Measurements from ENCODE around the gene PLEKHN1.
A peak's percentile ranks its signal among the peaks of the same experiment; 100 is the strongest.
"Not testable (repeated sequence)": the region's sequence is repeated elsewhere in the genome, so short reads cannot be mapped to it uniquely, and the experiment has no call there.

Gene PLEKHN1

GRCh38 chr1:1006305-1007159 lies 40.2 kb downstream of the PLEKHN1 start:
- Histone ChIP-seq H3K27me3 (ENCODE audit: low read length) (no peaks in the 10 kb centered on the region), H3K79me2 (ENCODE audit: insufficient read depth, low read length) (no peaks in the 10 kb centered on the region), H2AFZ (ENCODE audit: low read depth, low read length, severe bottlenecking) (no peak overlapping the region), H3K4me2 (ENCODE audit: low read depth, low read length, poor library complexity, severe bottlenecking) (no peak overlapping the region), H3F3A (ENCODE audit: insufficient read depth) (no peaks in the 10 kb centered on the region), H4K20me1 (ENCODE audit: low read depth, low read length) (no peaks in the 10 kb centered on the region), H3K9me2 (replicated peaks; ENCODE audit: insufficient read depth, low read length) (no peaks in the 10 kb centered on the region), H3K36me3 (ENCODE audit: low read length) (no peaks in the 10 kb centered on the region), H3K9ac (ENCODE audit: low read length) (no peak overlapping the region), H3K9me3 (ENCODE audit: insufficient read depth, low read length) (no peaks in the 10 kb centered on the region), H3K27ac (ENCODE audit: low read depth, low read length) (no peak overlapping the region), H3K4me3 (ENCODE audit: insufficient read depth, low read length, poor library complexity, severe bottlenecking) (no peak overlapping the region)
- no peak for TF ChIP-seq CTCF (IDR thresholded peaks at IDR 0.05; ENCODE audit: insufficient read depth, low read length, poor library complexity, severe bottlenecking)
- TF ChIP-seq EZH2phosphoT487 (conservative IDR thresholded peaks at IDR 0.05; ENCODE audit: low read length): no peak

DNA sequence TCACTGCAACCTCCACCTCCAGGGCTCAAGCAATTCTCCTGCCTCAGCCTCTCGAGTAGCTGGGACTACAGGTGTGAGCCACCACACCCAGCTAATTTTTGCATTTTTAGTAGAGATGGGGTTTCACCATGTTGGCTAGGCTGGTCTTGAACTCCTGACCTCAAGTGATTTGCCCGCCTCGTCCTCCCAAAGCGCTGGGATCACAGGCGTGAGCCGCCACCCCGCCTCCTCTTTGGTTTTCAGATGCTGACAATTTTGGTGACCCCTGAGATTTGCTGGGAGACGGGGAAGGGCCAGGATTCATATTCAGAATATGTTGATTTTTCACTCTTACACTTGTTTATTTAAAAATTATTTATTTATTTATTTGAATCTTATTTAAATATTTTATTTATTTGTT lies 43.8 kb downstream of the PLEKHN1 start:
- H3K9me2 ChIP-seq (replicated peaks; ENCODE audit: insufficient read depth, low read length); H3K27me3 ChIP-seq (ENCODE audit: low read length); H3K9me3 ChIP-seq (ENCODE audit: insufficient read depth, low read length); H2AFZ ChIP-seq (ENCODE audit: low read depth, low read length, severe bottlenecking); H3F3A ChIP-seq (ENCODE audit: insufficient read depth); H3K4me3 ChIP-seq (ENCODE audit: insufficient read depth, low read length, poor library complexity, severe bottlenecking); H3K9ac ChIP-seq (ENCODE audit: low read length); H4K20me1 ChIP-seq (ENCODE audit: low read depth, low read length); H3K27ac ChIP-seq (ENCODE audit: low read depth, low read length); H3K79me2 ChIP-seq (ENCODE audit: insufficient read depth, low read length); H3K36me3 ChIP-seq (ENCODE audit: low read length); H3K4me2 ChIP-seq (ENCODE audit: low read depth, low read length, poor library complexity, severe bottlenecking): not testable (repeated sequence)

GRCh38 chr1:1011396-1011949 lies 45.2 kb downstream of the PLEKHN1 start:
- H2AFZ ChIP-seq (ENCODE audit: low read depth, low read length, severe bottlenecking): no peak overlapping the region
- TF ChIP-seq EZH2phosphoT487 (conservative IDR thresholded peaks at IDR 0.05; ENCODE audit: low read length): no peak
- no peak for TF ChIP-seq CTCF (IDR thresholded peaks at IDR 0.05; ENCODE audit: insufficient read depth, low read length, poor library complexity, severe bottlenecking)
- H3F3A ChIP-seq (ENCODE audit: insufficient read depth): no peaks in the 10 kb centered on the region
- no peak overlapping the region for H3K4me2 ChIP-seq (ENCODE audit: low read depth, low read length, poor library complexity, severe bottlenecking)
- H3K9me3 ChIP-seq (ENCODE audit: insufficient read depth, low read length): no peaks in the 10 kb centered on the region
- H3K36me3 ChIP-seq (ENCODE audit: low read length): no peaks in the 10 kb centered on the region
- H3K4me3 ChIP-seq (ENCODE audit: insufficient read depth, low read length, poor library complexity, severe bottlenecking): no peak overlapping the region
- no peak overlapping the region for H3K9ac ChIP-seq (ENCODE audit: low read length)
- H3K9me2 ChIP-seq (replicated peaks; ENCODE audit: insufficient read depth, low read length): no peaks in the 10 kb centered on the region
- no peaks in the 10 kb centered on the region for H3K79me2 ChIP-seq (ENCODE audit: insufficient read depth, low read length)
- H3K27me3 ChIP-seq (ENCODE audit: low read length): no peaks in the 10 kb centered on the region
- no peak overlapping the region for H3K27ac ChIP-seq (ENCODE audit: low read depth, low read length)
- H4K20me1 ChIP-seq (ENCODE audit: low read depth, low read length): no peaks in the 10 kb centered on the region

DNA sequence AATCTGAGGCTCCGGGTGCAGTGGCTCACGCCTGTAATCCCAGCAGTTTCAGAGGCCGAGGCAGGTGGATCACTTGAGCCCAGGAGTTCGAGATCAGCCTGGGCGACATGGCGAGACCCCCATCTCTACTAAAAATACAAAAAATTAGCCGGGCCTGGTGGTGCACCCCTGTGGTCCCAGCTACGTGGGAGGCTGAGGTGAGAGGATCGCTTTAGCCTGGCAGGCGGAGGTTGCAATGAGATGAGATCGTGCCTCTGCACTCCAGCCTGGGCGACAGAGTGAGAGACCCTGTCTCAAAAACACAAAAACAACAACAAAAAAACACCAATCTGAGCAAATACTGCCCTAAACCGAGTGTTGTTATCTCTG lies 46.4 kb downstream of the PLEKHN1 start:
- Histone ChIP-seq H3K4me2 (ENCODE audit: low read depth, low read length, poor library complexity, severe bottlenecking) (peak overlapping the region; percentile 60), H3K9ac (ENCODE audit: low read length) (peak overlapping the region; percentile 33; the same call in 1 of the 2 replicates), H3K4me3 (ENCODE audit: insufficient read depth, low read length, poor library complexity, severe bottlenecking) (peak overlapping the region; percentile 26)
- not testable (repeated sequence) for H3K27me3 ChIP-seq (ENCODE audit: low read length); H3K9me2 ChIP-seq (replicated peaks; ENCODE audit: insufficient read depth, low read length); H3K36me3 ChIP-seq (ENCODE audit: low read length); H3K9me3 ChIP-seq (ENCODE audit: insufficient read depth, low read length); H3K79me2 ChIP-seq (ENCODE audit: insufficient read depth, low read length); H4K20me1 ChIP-seq (ENCODE audit: low read depth, low read length); H2AFZ ChIP-seq (ENCODE audit: low read depth, low read length, severe bottlenecking); H3K27ac ChIP-seq (ENCODE audit: low read depth, low read length); H3F3A ChIP-seq (ENCODE audit: insufficient read depth)

All from SU-DHL-6 (cell line).